ENCODE results near the gene TUBGCP6. TPM values are rescaled to one million over a fixed set of nuclear protein-coding genes. Genes with fewer than 3 reads are reported as not detected.

Gene TUBGCP6
- total RNA-seq, 1 experiment from 2014 or later: 31.0 TPM

GRCh38 chr22:50232481-50233151 lies 12.2 kb downstream of the TUBGCP6 start:
- TF ChIP-seq CTCF (conservative IDR thresholded peaks at IDR 0.05; ENCODE audit: low read depth, low read length) (no peak), EZH2 (IDR thresholded peaks at IDR 0.05; ENCODE audit: borderline replicate concordance, low read depth, low read length, poor library complexity, severe bottlenecking) (no peak)
- H3K4me3 ChIP-seq (ENCODE audit: low read depth, low read length, poor library complexity, severe bottlenecking): no peak overlapping the region
- intact Hi-C loops (cut with micrococcal nuclease; ENCODE audit: unreplicated experiment): no loop called here
- no TSS peak for BruUV-seq (replicated peaks)
- no peaks in the 10 kb centered on the region for H3K9me3 ChIP-seq (ENCODE audit: low read depth, low read length, poor library complexity, severe bottlenecking)
- POLR2A ChIA-PET (ENCODE audit: low non-redundant PET): no interaction called here
- no peak overlapping the region for H3K27ac ChIP-seq (ENCODE audit: low read depth, low read length, poor library complexity, severe bottlenecking)
- H3K27me3 ChIP-seq (replicated peaks; ENCODE audit: insufficient read depth, low read depth, low read length, poor library complexity): no peaks in the 10 kb centered on the region
- H3K4me1 ChIP-seq (ENCODE audit: insufficient read depth, low read length, poor library complexity, severe bottlenecking): no peaks in the 10 kb centered on the region
- DNase-seq (ENCODE audit: low spot score): no peak
- CTCF ChIA-PET: no interaction called here
- peaks cover 3% of the 10 kb centered on the region for H3K36me3 ChIP-seq (ENCODE audit: insufficient read depth, low read length, poor library complexity, severe bottlenecking)

GRCh38 chr22:50229370-50229769 lies 15.5 kb downstream of the TUBGCP6 start:
- H3K36me3 ChIP-seq (ENCODE audit: insufficient read depth, low read length, poor library complexity, severe bottlenecking): peaks cover 5% of the 10 kb centered on the region
- no peak overlapping the region for H3K27ac ChIP-seq (ENCODE audit: low read depth, low read length, poor library complexity, severe bottlenecking)
- ChIA-PET CTCF (no interaction called here), POLR2A (ENCODE audit: low non-redundant PET) (no interaction called here)
- H3K9me3 ChIP-seq (ENCODE audit: low read depth, low read length, poor library complexity, severe bottlenecking): no peaks in the 10 kb centered on the region
- no peak overlapping the region for H3K4me3 ChIP-seq (ENCODE audit: low read depth, low read length, poor library complexity, severe bottlenecking)
- intact Hi-C loops (cut with micrococcal nuclease; ENCODE audit: unreplicated experiment): no loop called here
- no peak for TF ChIP-seq CTCF (conservative IDR thresholded peaks at IDR 0.05; ENCODE audit: low read depth, low read length)
- no peak for TF ChIP-seq EZH2 (IDR thresholded peaks at IDR 0.05; ENCODE audit: borderline replicate concordance, low read depth, low read length, poor library complexity, severe bottlenecking)
- no peaks in the 10 kb centered on the region for H3K27me3 ChIP-seq (replicated peaks; ENCODE audit: insufficient read depth, low read depth, low read length, poor library complexity)
- no peaks in the 10 kb centered on the region for H3K4me1 ChIP-seq (ENCODE audit: insufficient read depth, low read length, poor library complexity, severe bottlenecking)
- DNase-seq (ENCODE audit: low spot score): no peak
- BruUV-seq (replicated peaks): no TSS peak

GRCh38 chr22:50228366-50228765 lies 16.5 kb downstream of the TUBGCP6 start:
- Histone ChIP-seq H3K36me3 (ENCODE audit: insufficient read depth, low read length, poor library complexity, severe bottlenecking) (peaks cover 12% of the 10 kb centered on the region), H3K4me3 (ENCODE audit: low read depth, low read length, poor library complexity, severe bottlenecking) (no peak overlapping the region), H3K9me3 (ENCODE audit: low read depth, low read length, poor library complexity, severe bottlenecking) (no peaks in the 10 kb centered on the region), H3K27ac (ENCODE audit: low read depth, low read length, poor library complexity, severe bottlenecking) (no peak overlapping the region), H3K4me1 (ENCODE audit: insufficient read depth, low read length, poor library complexity, severe bottlenecking) (no peaks in the 10 kb centered on the region), H3K27me3 (replicated peaks; ENCODE audit: insufficient read depth, low read depth, low read length, poor library complexity) (no peaks in the 10 kb centered on the region)
- DNase-seq (ENCODE audit: low spot score): no peak
- CTCF ChIA-PET: no interaction called here
- intact Hi-C loops (cut with micrococcal nuclease; ENCODE audit: unreplicated experiment): no loop called here
- POLR2A ChIA-PET (ENCODE audit: low non-redundant PET): no interaction called here
- no TSS peak for BruUV-seq (replicated peaks)
- TF ChIP-seq EZH2 (IDR thresholded peaks at IDR 0.05; ENCODE audit: borderline replicate concordance, low read depth, low read length, poor library complexity, severe bottlenecking) (no peak), CTCF (conservative IDR thresholded peaks at IDR 0.05; ENCODE audit: low read depth, low read length) (no peak)

Data from A673 (cell line).